ENCODE results near the gene TBC1D21. TPM values are rescaled to one million over a fixed set of nuclear protein-coding genes. Genes with fewer than 3 reads are reported as not detected.

TBC1D21 gene
- total and polyA plus RNA-seq, 9 of the 15 experiments (the other 6 are each of a cell fraction or from before 2014, with no cell fraction given): not detected

DNA sequence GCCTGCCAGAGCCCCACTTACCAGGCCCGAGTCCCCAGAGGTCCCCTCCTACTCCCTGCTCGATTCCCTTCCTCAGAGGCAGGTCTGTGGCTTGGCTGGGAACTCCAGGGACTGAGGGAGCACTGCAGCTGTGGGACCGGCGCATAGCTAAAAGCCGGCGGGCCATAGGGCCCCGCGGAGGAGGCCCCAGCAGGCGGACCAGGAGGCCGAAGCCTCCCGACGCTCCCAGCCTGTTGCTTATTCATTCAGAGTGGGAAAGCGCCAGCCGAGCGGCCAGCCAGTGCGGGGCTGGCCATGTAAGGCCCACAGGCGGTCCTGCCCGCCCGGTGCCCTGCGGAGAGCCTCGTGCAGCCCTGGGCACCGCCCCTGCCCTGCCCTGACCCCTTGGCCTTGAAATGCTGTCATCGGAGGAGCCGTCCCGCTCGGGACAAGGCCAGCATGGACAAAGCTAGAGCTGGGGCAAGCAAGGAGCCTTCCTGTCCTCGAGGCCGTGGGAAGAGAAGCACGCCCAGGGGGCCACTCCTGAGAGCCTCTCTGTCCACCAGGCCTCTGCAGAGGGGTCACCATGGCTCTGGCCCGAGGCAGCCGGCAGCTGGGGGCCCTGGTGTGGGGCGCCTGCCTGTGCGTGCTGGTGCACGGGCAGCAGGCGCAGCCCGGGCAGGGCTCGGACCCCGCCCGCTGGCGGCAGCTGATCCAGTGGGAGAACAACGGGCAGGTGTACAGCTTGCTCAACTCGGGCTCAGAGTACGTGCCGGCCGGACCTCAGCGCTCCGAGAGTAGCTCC lies 53.0 kb downstream of the TBC1D21 start, which contains the start of gene LOXL1 (continued):
- TF ChIP-seq, protein P1, sequence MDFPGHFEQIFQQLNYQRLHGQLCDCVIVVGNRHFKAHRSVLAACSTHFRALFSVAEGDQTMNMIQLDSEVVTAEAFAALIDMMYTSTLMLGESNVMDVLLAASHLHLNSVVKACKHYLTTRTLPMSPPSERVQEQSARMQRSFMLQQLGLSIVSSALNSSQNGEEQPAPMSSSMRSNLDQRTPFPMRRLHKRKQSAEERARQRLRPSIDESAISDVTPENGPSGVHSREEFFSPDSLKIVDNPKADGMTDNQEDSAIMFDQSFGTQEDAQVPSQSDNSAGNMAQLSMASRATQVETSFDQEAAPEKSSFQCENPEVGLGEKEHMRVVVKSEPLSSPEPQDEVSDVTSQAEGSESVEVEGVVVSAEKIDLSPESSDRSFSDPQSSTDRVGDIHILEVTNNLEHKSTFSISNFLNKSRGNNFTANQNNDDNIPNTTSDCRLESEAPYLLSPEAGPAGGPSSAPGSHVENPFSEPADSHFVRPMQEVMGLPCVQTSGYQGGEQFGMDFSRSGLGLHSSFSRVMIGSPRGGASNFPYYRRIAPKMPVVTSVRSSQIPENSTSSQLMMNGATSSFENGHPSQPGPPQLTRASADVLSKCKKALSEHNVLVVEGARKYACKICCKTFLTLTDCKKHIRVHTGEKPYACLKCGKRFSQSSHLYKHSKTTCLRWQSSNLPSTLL (IDR thresholded peaks at IDR 0.05): no peak
- TF ChIP-seq ILF3 (IDR thresholded peaks at IDR 0.05; ENCODE audit: borderline replicate concordance): no peak
- TF ChIP-seq SIN3A (IDR thresholded peaks at IDR 0.05; ENCODE audit: borderline replicate concordance in 2 of 2, control insufficient read depth in 1 of 2, low read depth in 2 of 2, low read length in 2 of 2): no peak
- TF ChIP-seq HNRNPK (IDR thresholded peaks at IDR 0.05; ENCODE audit: low read depth, low read length, poor library complexity, severe bottlenecking): no peak
- TF ChIP-seq TEAD1 (CRISPR knock-in tag; IDR thresholded peaks at IDR 0.05): peak in 1 of 2 experiments; percentile 23; a peak in 2 of 4 replicates
- peak; percentile 63 for TF ChIP-seq TEAD2 (tag; IDR thresholded peaks at IDR 0.05)

DNA sequence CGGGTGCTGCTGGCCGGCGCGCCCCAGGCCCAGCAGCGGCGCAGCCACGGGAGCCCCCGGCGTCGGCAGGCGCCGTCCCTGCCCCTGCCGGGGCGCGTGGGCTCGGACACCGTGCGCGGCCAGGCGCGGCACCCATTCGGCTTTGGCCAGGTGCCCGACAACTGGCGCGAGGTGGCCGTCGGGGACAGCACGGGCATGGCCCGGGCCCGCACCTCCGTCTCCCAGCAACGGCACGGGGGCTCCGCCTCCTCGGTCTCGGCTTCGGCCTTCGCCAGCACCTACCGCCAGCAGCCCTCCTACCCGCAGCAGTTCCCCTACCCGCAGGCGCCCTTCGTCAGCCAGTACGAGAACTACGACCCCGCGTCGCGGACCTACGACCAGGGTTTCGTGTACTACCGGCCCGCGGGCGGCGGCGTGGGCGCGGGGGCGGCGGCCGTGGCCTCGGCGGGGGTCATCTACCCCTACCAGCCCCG lies 53.7 kb downstream of the TBC1D21 start:
- H3K4me3 ChIP-seq: no peak overlapping the region
- ChIA-PET CTCF (ENCODE audit: low intra/inter-chr PET ratio) (no interaction called here), POLR2A (interaction anchor here (0.6 kb wide), 1 partner anchor 24 kb away, joined by 3 read pairs; no protein-coding TSS in a partner anchor)
- H3K79me2 ChIP-seq (ENCODE audit: control insufficient read depth, insufficient read depth, low read length): no peaks in the 10 kb centered on the region
- H3K36me3 ChIP-seq (ENCODE audit: control insufficient read depth, insufficient read depth, low read length): no peaks in the 10 kb centered on the region
- FAIRE-seq (no peak), ATAC-seq (no peak), DNase-seq (ENCODE audit: extremely low read depth in 1 of 4, low spot score in 3 of 4) (peak in 2 of 4 experiments; percentile 18 to 23)
- H3K9me3 ChIP-seq (replicated peaks; ENCODE audit: control insufficient read depth, insufficient read depth, low read depth, low read length): no peaks in the 10 kb centered on the region
- peaks cover 1 to 52% of the 10 kb centered on the region in 2 experiments; a peak in 4 of 5 replicates for H3K27me3 ChIP-seq (ENCODE audit: control insufficient read depth in 2 of 2, insufficient read depth in 2 of 2, low read length in 2 of 2)
- H4K20me1 ChIP-seq (replicated peaks; ENCODE audit: control insufficient read depth, insufficient read depth, low read length): no peaks in the 10 kb centered on the region
- no TSS peak for BruUV-seq (replicated peaks)
- H3K9ac ChIP-seq (ENCODE audit: insufficient read depth in 1 of 2, low read depth in 2 of 2, low read length in 2 of 2): no peak overlapping the region
- no peaks in the 10 kb centered on the region for H3K9me1 ChIP-seq (ENCODE audit: control insufficient read depth, insufficient read depth, low read length)
- in situ Hi-C loops (cut with MboI) (no loop called here), intact Hi-C loops (cut with micrococcal nuclease) (no loop called here)
- WGBS (ENCODE audit: insufficient coverage, low coverage, missing lambda C conversion rate): 25% methylated on average over 17 of the region's 65 CpGs
- H3K27ac ChIP-seq (ENCODE audit: extremely low read depth, low read depth, low read length): no peak overlapping the region
- no peak overlapping the region for H3K4me2 ChIP-seq (ENCODE audit: insufficient read depth, low read length)
- H3K4me1 ChIP-seq (replicated peaks in 1 of 2; ENCODE audit: control insufficient read depth in 2 of 2, insufficient read depth in 2 of 2, low read length in 2 of 2): peaks cover 0 to 26% of the 10 kb centered on the region in 2 experiments; a peak in 4 of 5 replicates
- no peak overlapping the region for H2AFZ ChIP-seq (ENCODE audit: low read depth, low read length)
- TF ChIP-seq NEUROD1 (IDR thresholded peaks at IDR 0.05; ENCODE audit: borderline replicate concordance, low read depth, low read length, partially characterized antibody) (no peak), TFAM (CRISPR knock-in tag; conservative IDR thresholded peaks at IDR 0.05) (no peak), NFE2 (IDR thresholded peaks at IDR 0.05; ENCODE audit: low read depth) (no peak), MTA1 (IDR thresholded peaks at IDR 0.05; ENCODE audit: borderline replicate concordance) (no peak), ZBTB7A (IDR thresholded peaks at IDR 0.05; ENCODE audit: borderline replicate concordance, control insufficient read depth, low read depth, low read length) (no peak), ZNF165 (CRISPR knock-in tag; IDR thresholded peaks at IDR 0.05; ENCODE audit: borderline replicate concordance) (no peak), HNRNPUL1 (IDR thresholded peaks at IDR 0.05; ENCODE audit: low read length) (no peak), SRSF1 (IDR thresholded peaks at IDR 0.05; ENCODE audit: low read depth, low read length) (no peak), PRMT5 (CRISPR knock-in tag; IDR thresholded peaks at IDR 0.05) (no peak), ZNF77 (CRISPR knock-in tag; IDR thresholded peaks at IDR 0.05) (no peak)

Data from K562 (cell line).